HepG2 (cell line): ENCODE data around the gene SLC1A4. TPM values are rescaled to one million over a fixed set of nuclear protein-coding genes. Genes with fewer than 3 reads are reported as not detected.

ENCODE experiments used
- ARHGAP35 ChIP-seq: sonication (generic); formaldehyde crosslinking; IDR thresholded peaks from 2 replicates; pipeline ENCODE4 v1.9.0; 2022; ENCODE audit warnings: mild to moderate bottlenecking, inconsistent platforms, moderate library complexity, missing genetic modification reagents, borderline replicate concordance
- ATF5 ChIP-seq: sonication (generic); formaldehyde crosslinking; IDR thresholded peaks from 2 replicates; pipeline ENCODE4 v1.4.0; 2020; ENCODE audit warnings: mild to moderate bottlenecking, low read depth, missing genetic modification reagents
- ATRX ChIP-seq: sonication (generic); formaldehyde crosslinking; IDR thresholded peaks from 2 replicates; pipeline ENCODE4 v1.4.0; 2020; ENCODE audit warnings: missing genetic modification reagents, borderline replicate concordance
- CBFB ChIP-seq: sonication (generic); formaldehyde crosslinking; IDR thresholded peaks from 2 replicates; pipeline ENCODE4 v1.4.0; 2020; ENCODE audit warnings: missing genetic modification reagents
- CEBPB ChIP-seq: IDR thresholded peaks from 2 replicates; pipeline ENCODE4 v1.6.1; 2011; ENCODE audit warnings: low read depth, low read length, improper control_type of control experiment, borderline replicate concordance
- CREB1 ChIP-seq, 2 experiments: fragments of 450-650 bp in 1 of 2; IDR thresholded peaks; 2 replicates each; pipeline ENCODE4 v1.6.1; 2016 to 2017; ENCODE audit warnings: control low read depth in 1 of 2, mild to moderate bottlenecking in 1 of 2, missing compliant biosample characterization in 1 of 2, missing genetic modification characterization in 1 of 2
- GZF1 ChIP-seq: sonication (generic); formaldehyde crosslinking; IDR thresholded peaks from 2 replicates; pipeline ENCODE4 v1.5.1; 2020; ENCODE audit warnings: mild to moderate bottlenecking, missing genetic modification reagents
- HHEX ChIP-seq: IDR thresholded peaks from 2 replicates; pipeline ENCODE4 v1.6.1; 2016; ENCODE audit warnings: control low read depth
- HIC2 ChIP-seq: sonication (generic); formaldehyde crosslinking; IDR thresholded peaks from 2 replicates; pipeline ENCODE4 v1.9.0; 2022; ENCODE audit warnings: low read depth, missing genetic modification reagents
- HNF4A ChIP-seq: sonication (generic); formaldehyde crosslinking; IDR thresholded peaks from 2 replicates; pipeline ENCODE4 v1.4.0; 2020; ENCODE audit warnings: missing genetic modification reagents
- HNRNPK ChIP-seq: fragments of 200-400 bp; formaldehyde crosslinking; IDR thresholded peaks from 2 replicates; pipeline ENCODE4 v1.6.1; 2018; ENCODE audit warnings: low read length, low read depth, moderate library complexity, mild to moderate bottlenecking; ENCODE audit not compliant: poor library complexity, severe bottlenecking
- MAX ChIP-seq: IDR thresholded peaks from 2 replicates; pipeline ENCODE4 v1.6.1; 2012; ENCODE audit warnings: inconsistent platforms
- NRL ChIP-seq: sonication (generic); formaldehyde crosslinking; IDR thresholded peaks from 2 replicates; pipeline ENCODE4 v1.5.0; 2020; ENCODE audit warnings: missing genetic modification reagents, mild to moderate bottlenecking, moderate library complexity, borderline replicate concordance
- PAF1 ChIP-seq: IDR thresholded peaks from 2 replicates; pipeline ENCODE4 v1.6.1; 2016; ENCODE audit warnings: missing genetic modification reagents, missing compliant biosample characterization
- SIN3B ChIP-seq: fragments of 150-350 bp; IDR thresholded peaks from 2 replicates; pipeline ENCODE4 v1.6.1; 2014; ENCODE audit warnings: low read length
- SRSF4 ChIP-seq: fragments of 200-400 bp; formaldehyde crosslinking; IDR thresholded peaks from one replicate; pipeline ENCODE4 v1.6.1; 2018; ENCODE audit warnings: mild to moderate bottlenecking, low read depth, low read length, moderate library complexity; ENCODE audit not compliant: poor library complexity, severe bottlenecking
- TEAD2 ChIP-seq: sonication (generic); formaldehyde crosslinking; IDR thresholded peaks from 2 replicates; pipeline ENCODE4 v1.9.0; 2021; ENCODE audit warnings: missing genetic modification reagents
- ZBTB25 ChIP-seq: IDR thresholded peaks from 2 replicates; pipeline ENCODE4 v1.6.1; 2018; ENCODE audit warnings: missing genetic modification reagents
- ZFP36 ChIP-seq: fragments of 150-350 bp; IDR thresholded peaks from 2 replicates; pipeline ENCODE4 v1.6.1; 2018; ENCODE audit warnings: borderline replicate concordance, low read length, low read depth; ENCODE audit not compliant: partially characterized antibody
- ZNF800 ChIP-seq: sonication (generic); formaldehyde crosslinking; IDR thresholded peaks from 2 replicates; pipeline ENCODE4 v1.4.0; 2020; ENCODE audit warnings: missing genetic modification reagents
- polyA plus RNA-seq, 8 experiments: library from polyadenylated mRNA; depleted of rRNA in 3 of 8; stranded (reverse) in 7 of 8; unstranded in 1 of 8; fragments of >200 nt; fragmentation: Illumina TruSeq in 4 of 8; extraction: Trizol in 4 of 8; gene quantifications; 2 replicates each; pipeline versions ENCODE4 v1.2.1 to v1.2.3, GENCODE V29; 2011 to 2016; ENCODE audit warnings: low read depth in 4 of 8, missing spikeins in 1 of 8, mixed read lengths in 1 of 8; ENCODE audit not compliant: insufficient read depth in 1 of 8
- total RNA-seq, 5 experiments: library from RNA; depleted of rRNA; stranded (reverse); fragments of >200 nt; fragmentation: Illumina TruSeq; extraction: Trizol; gene quantifications; 2 replicates each; pipeline ENCODE4 v1.2.3, GENCODE V29; 2016; ENCODE audit warnings: low read depth in 1 of 5

SLC1A4 gene
- total and polyA plus RNA-seq, 2 of the 13 experiments (the other 11 are each of a cell fraction or from before 2014, with no cell fraction given), result 21.0 to 39.6 TPM

GRCh38 chr2:65056215-65057053 is 67.2 kb downstream of the SLC1A4 start, which contains the start of gene CEP68 (continued):
- TF ChIP-seq CREB1 (IDR thresholded peaks at IDR 0.05), result peak; percentile 73
- no peak for TF ChIP-seq CREB1 (CRISPR knock-in tag; IDR thresholded peaks at IDR 0.05)
- TF ChIP-seq ZNF800 (CRISPR knock-in tag), result peak; percentile 57
- TF ChIP-seq SRSF4, result no peak
- 0 out of 2 replicates have a peak, but pooled peaks have one; percentile 48 for TF ChIP-seq TEAD2 (CRISPR knock-in tag)
- no peak for TF ChIP-seq HHEX (CRISPR knock-in tag)
- TF ChIP-seq ATRX (CRISPR knock-in tag), result no peak
- no peak; the same call in 1 of the 2 replicates for TF ChIP-seq ATF5
- TF ChIP-seq GZF1 (CRISPR knock-in tag), result no peak; the same call in 1 of the 2 replicates
- TF ChIP-seq CBFB, result peak; percentile 96
- TF ChIP-seq ZBTB25 (CRISPR knock-in tag), result peak; percentile 77
- TF ChIP-seq ARHGAP35, result peak; percentile 91
- TF ChIP-seq HIC2 (CRISPR knock-in tag), result no peak
- TF ChIP-seq SIN3B, result no peak
- TF ChIP-seq NRL (CRISPR knock-in tag), result no peak; the same call in none of the 2 replicates
- TF ChIP-seq HNF4A (CRISPR knock-in tag), result no peak
- TF ChIP-seq PAF1 (CRISPR knock-in tag), result no peak
- TF ChIP-seq MAX, result peak; percentile 93
- peak; percentile 37 for TF ChIP-seq HNRNPK
- no peak for TF ChIP-seq ZFP36
- TF ChIP-seq CEBPB, result no peak
